H1 (cell line): ENCODE data around the gene LMAN1. TPM values are rescaled to one million over a fixed set of nuclear protein-coding genes. Genes with fewer than 3 reads are reported as not detected.

Experiments used
- CTCF ChIA-PET: fragments of 300-600 bp; sonication (Branson Sonifier 250); formaldehyde crosslinking; loops from one replicate; lab custom pipeline; 2021; ENCODE audit not compliant: partially characterized antibody; lab: Charles Lee
- POLR2A ChIA-PET: fragments of 300-600 bp; sonication (Branson Sonifier 250); formaldehyde crosslinking; loops from one replicate; lab custom pipeline; 2021; ENCODE audit warnings: inconsistent platforms; ENCODE audit not compliant: partially characterized antibody; lab: Charles Lee
- DNase-seq, 2 experiments: peaks; one replicate each; pipeline versions ENCODE4 v3.0.0 to v3.0.0-alpha.2; 2010 to 2022; ENCODE audit warnings: low spot score in 2 of 2, low read depth in 1 of 2, mixed read lengths in 1 of 2
- FAIRE-seq: peaks from 2 replicates; lab custom pipeline; 2011; peaks lifted over from hg19 to GRCh38; lab: Jason Lieb, UNC
- H2AFZ ChIP-seq: 2 replicates; pipeline ENCODE4 v1.8.1; 2012; ENCODE audit warnings: low read length, inconsistent platforms
- H2AK5ac ChIP-seq: 2 replicates; pipeline ENCODE4 v1.6.1; 2013; ENCODE audit warnings: low read depth, low read length
- H2BK120ac ChIP-seq: replicated peaks from 2 replicates; pipeline ENCODE3; 2013; ENCODE audit warnings: low read depth, low read length, inconsistent platforms
- H2BK12ac ChIP-seq: 2 replicates; pipeline ENCODE4 v1.6.1; 2013; ENCODE audit warnings: low read depth, low read length
- H2BK15ac ChIP-seq: 2 replicates; pipeline ENCODE4 v1.6.1; 2013; ENCODE audit warnings: low read length
- H2BK20ac ChIP-seq: 2 replicates; pipeline ENCODE4 v1.6.1; 2013; ENCODE audit warnings: low read length
- H2BK5ac ChIP-seq: 2 replicates; pipeline ENCODE4 v1.6.1; 2013; ENCODE audit warnings: low read depth, low read length
- H3K14ac ChIP-seq: 2 replicates; pipeline ENCODE4 v1.6.1; 2013; ENCODE audit warnings: inconsistent platforms; ENCODE audit not compliant: insufficient read length
- H3K18ac ChIP-seq: 2 replicates; pipeline ENCODE4 v1.6.1; 2013; ENCODE audit warnings: low read length; ENCODE audit errors: extremely low read depth
- H3K23ac ChIP-seq: 2 replicates; pipeline ENCODE4 v1.6.1; 2013; ENCODE audit warnings: inconsistent platforms; ENCODE audit not compliant: insufficient read length
- H3K23me2 ChIP-seq: 2 replicates; pipeline ENCODE4 v1.6.1; 2013; ENCODE audit warnings: low read depth, low read length
- H3K27ac ChIP-seq: 2 replicates; pipeline ENCODE4 v1.6.1; 2011; ENCODE audit warnings: low read depth, low read length, inconsistent platforms
- H3K27me3 ChIP-seq, 4 experiments: replicated peaks in 1 of 4; 1 replicate in 1 of 4; 2 replicates in 3 of 4; pipeline versions ENCODE4 v1.6.1 to v1.8.1; 2011 to 2013; ENCODE audit warnings: low read length in 3 of 4, mild to moderate bottlenecking in 3 of 4, inconsistent platforms in 2 of 4, mixed read lengths in 2 of 4, moderate library complexity in 1 of 4; ENCODE audit not compliant: control insufficient read depth in 3 of 4, insufficient read depth in 3 of 4; ENCODE audit errors: extremely low read depth in 1 of 4
- H3K36me3 ChIP-seq, 4 experiments: 2 replicates each; pipeline versions ENCODE4 v1.6.1 to v1.8.1; 2011 to 2013; ENCODE audit warnings: mild to moderate bottlenecking in 4 of 4, low read length in 3 of 4, moderate library complexity in 2 of 4, control low read depth in 1 of 4, inconsistent platforms in 1 of 4; ENCODE audit not compliant: insufficient read depth in 4 of 4, control insufficient read depth in 2 of 4
- H3K4ac ChIP-seq: replicated peaks from 2 replicates; pipeline ENCODE3; 2013; ENCODE audit warnings: low read length, low read depth, mixed read lengths, inconsistent platforms; ENCODE audit not compliant: insufficient read length
- H3K4me1 ChIP-seq, 4 experiments: replicated peaks in 1 of 4; 1 replicate in 1 of 4; 2 replicates in 3 of 4; pipeline versions ENCODE4 v1.6.1 to v1.8.1; 2011 to 2013; ENCODE audit warnings: low read length in 3 of 4, inconsistent platforms in 2 of 4, mixed read lengths in 1 of 4; ENCODE audit not compliant: insufficient read depth in 4 of 4, control insufficient read depth in 3 of 4
- H3K4me2 ChIP-seq, 2 experiments: 2 replicates each; pipeline versions ENCODE4 v1.6.1 to v1.8.1; 2011 to 2013; ENCODE audit warnings: low read depth in 2 of 2, low read length in 2 of 2, control low read depth in 1 of 2, inconsistent platforms in 1 of 2, mild to moderate bottlenecking in 1 of 2; ENCODE audit not compliant: insufficient read depth in 1 of 2
- H3K4me3 ChIP-seq, 4 experiments: fragments of 200-600, 300-600 bp in 1 of 4; sonication (generic), shearing (Covaris generic), sonication (Bioruptor Twin) in 1 of 4; 2 replicates each; pipeline versions ENCODE4 v1.5.1 to v1.8.1; 2011 to 2016; ENCODE audit warnings: low read length in 4 of 4, low read depth in 3 of 4, control low read depth in 2 of 4, inconsistent platforms in 2 of 4, mild to moderate bottlenecking in 2 of 4, mixed read lengths in 1 of 4, moderate library complexity in 1 of 4; ENCODE audit not compliant: insufficient read depth in 2 of 4; ENCODE audit errors: extremely low read depth in 1 of 4
- H3K56ac ChIP-seq: replicated peaks from 2 replicates; pipeline ENCODE3; 2013; ENCODE audit warnings: low read depth, mild to moderate bottlenecking, mixed read lengths, low read length, inconsistent platforms; ENCODE audit not compliant: insufficient read length
- H3K79me1 ChIP-seq: 2 replicates; pipeline ENCODE4 v1.6.1; 2013; ENCODE audit warnings: low read depth, low read length, control low read depth
- H3K79me2 ChIP-seq, 2 experiments: 2 replicates each; pipeline versions ENCODE4 v1.6.1 to v1.8.1; 2012 to 2013; ENCODE audit warnings: low read length in 2 of 2, mild to moderate bottlenecking in 2 of 2, inconsistent platforms in 1 of 2; ENCODE audit not compliant: insufficient read depth in 2 of 2, control insufficient read depth in 1 of 2
- H3K9ac ChIP-seq, 4 experiments: replicated peaks in 1 of 4; 1 replicate in 1 of 4; 2 replicates in 3 of 4; pipeline versions ENCODE4 v1.6.1 to v1.8.1; 2011 to 2013; ENCODE audit warnings: low read depth in 3 of 4, low read length in 3 of 4, control low read depth in 2 of 4, mild to moderate bottlenecking in 2 of 4, moderate library complexity in 2 of 4, inconsistent platforms in 1 of 4; ENCODE audit errors: extremely low read depth in 1 of 4
- H3K9me3 ChIP-seq, 2 experiments: 2 replicates each; pipeline versions ENCODE4 v1.6.1 to v1.8.1; 2012 to 2013; ENCODE audit warnings: mild to moderate bottlenecking in 2 of 2, moderate library complexity in 2 of 2, control low read depth in 1 of 2, inconsistent platforms in 1 of 2, low read depth in 1 of 2, low read length in 1 of 2, mixed read lengths in 1 of 2; ENCODE audit not compliant: insufficient read depth in 2 of 2
- H4K20me1 ChIP-seq, 2 experiments: replicated peaks in 1 of 2; 2 replicates each; pipeline versions ENCODE3 to v1.8.1; 2011 to 2013; ENCODE audit warnings: inconsistent platforms in 2 of 2, low read length in 2 of 2, mild to moderate bottlenecking in 1 of 2; ENCODE audit not compliant: insufficient read depth in 2 of 2, control insufficient read depth in 1 of 2
- H4K5ac ChIP-seq: 2 replicates; pipeline ENCODE4 v1.6.1; 2013; ENCODE audit warnings: low read length, low read depth, mixed read lengths, inconsistent platforms; ENCODE audit not compliant: insufficient read length
- H4K8ac ChIP-seq: 2 replicates; pipeline ENCODE4 v1.8.0; 2013; ENCODE audit warnings: mild to moderate bottlenecking, moderate library complexity, low read length, inconsistent platforms; ENCODE audit not compliant: insufficient read depth; ENCODE audit errors: extremely low read depth
- H4K91ac ChIP-seq: replicated peaks from 2 replicates; pipeline ENCODE3; 2013; ENCODE audit warnings: low read length, mixed read lengths, inconsistent platforms; ENCODE audit not compliant: insufficient read length
- CBX8 ChIP-seq: fragments of 300-800, 300-1000 bp; sonication (generic); IDR thresholded peaks from 2 replicates; pipeline ENCODE4 v1.7.1; 2016; ENCODE audit warnings: low read depth, low read length, borderline replicate concordance
- CEBPB ChIP-seq: IDR thresholded peaks from 2 replicates; pipeline ENCODE4 v1.6.1; 2012; ENCODE audit warnings: low read depth, low read length
- EGR1 ChIP-seq: IDR thresholded peaks from 2 replicates; pipeline ENCODE4 v1.6.1; 2011; ENCODE audit warnings: low read depth, low read length, borderline replicate concordance
- EP300 ChIP-seq, 2 experiments: IDR thresholded peaks; 1 replicate in 1 of 2; 2 replicates in 1 of 2; pipeline ENCODE4 v1.6.1; 2011 to 2012; ENCODE audit warnings: low read depth in 2 of 2, low read length in 2 of 2, mild to moderate bottlenecking in 2 of 2, borderline replicate concordance in 1 of 2, inconsistent platforms in 1 of 2, moderate library complexity in 1 of 2
- HDAC2 ChIP-seq, 2 experiments: fragments of 300-600 bp in 1 of 2; sonication (generic) in 1 of 2; IDR thresholded peaks; 2 replicates each; pipeline ENCODE4 v1.6.1; 2011 to 2012; ENCODE audit warnings: low read depth in 2 of 2, low read length in 2 of 2, mild to moderate bottlenecking in 2 of 2, moderate library complexity in 2 of 2, borderline replicate concordance in 1 of 2, inconsistent platforms in 1 of 2
- JUN ChIP-seq: IDR thresholded peaks from 2 replicates; pipeline ENCODE4 v1.6.1; 2011; ENCODE audit warnings: low read depth, mild to moderate bottlenecking, improper control_type of control experiment, low read length
- KDM4A ChIP-seq: IDR thresholded peaks from one replicate; pipeline ENCODE4 v1.7.1; 2012; ENCODE audit warnings: low read depth, mild to moderate bottlenecking, moderate library complexity, low read length, inconsistent platforms; ENCODE audit not compliant: severe bottlenecking
- MAX ChIP-seq: IDR thresholded peaks from 2 replicates; pipeline ENCODE4 v1.6.1; 2012; ENCODE audit warnings: inconsistent platforms
- POLR2A ChIP-seq, 2 experiments: IDR thresholded peaks; 1 replicate in 1 of 2; 2 replicates in 1 of 2; pipeline ENCODE4 v1.6.1; 2011; ENCODE audit warnings: low read depth in 2 of 2, low read length in 2 of 2, mild to moderate bottlenecking in 2 of 2; ENCODE audit errors: control extremely low read depth in 1 of 2
- RAD21 ChIP-seq, 2 experiments: IDR thresholded peaks in 1 of 2; conservative IDR thresholded peaks in 1 of 2; 2 replicates each; pipeline ENCODE4 v1.6.1; 2011; ENCODE audit warnings: low read depth in 2 of 2, low read length in 2 of 2, improper control_type of control experiment in 1 of 2, inconsistent platforms in 1 of 2, mild to moderate bottlenecking in 1 of 2, moderate library complexity in 1 of 2
- SAP30 ChIP-seq: fragments of 300-600 bp; sonication (generic); IDR thresholded peaks from 2 replicates; pipeline ENCODE4 v1.7.1; 2012; ENCODE audit warnings: low read length, moderate library complexity, mild to moderate bottlenecking, inconsistent platforms; ENCODE audit not compliant: insufficient read depth, insufficient replicate concordance
- SP4 ChIP-seq: IDR thresholded peaks from 2 replicates; pipeline ENCODE4 v1.6.1; 2012; ENCODE audit warnings: low read length, inconsistent platforms
- SRF ChIP-seq: IDR thresholded peaks from 2 replicates; pipeline ENCODE4 v1.6.1; 2011; ENCODE audit warnings: mild to moderate bottlenecking, low read depth, low read length, moderate library complexity
- ZNF274 ChIP-seq: IDR thresholded peaks from 2 replicates; pipeline ENCODE4 v1.7.0; 2012; ENCODE audit warnings: low read length, borderline replicate concordance; ENCODE audit errors: extremely low read depth
- WGBS, 2 experiments: shearing (Covaris generic) in 1 of 2; methylation state at CpG; one replicate each; pipeline versions ENCODE4 v1.1.6 to v1.1.7; 2013 to 2015; ENCODE audit warnings: low lambda C conversion rate in 2 of 2, mixed read lengths in 2 of 2, inconsistent platforms in 1 of 2, low coverage in 1 of 2, missing lambda C conversion rate in 1 of 2; ENCODE audit not compliant: insufficient replicate concordance in 2 of 2, insufficient coverage in 1 of 2, insufficient read length in 1 of 2; ENCODE audit errors: extremely low coverage in 1 of 2, missing lambda C conversion rate in 1 of 2; 5-methylcytosine and 5-hydroxymethylcytosine counted together
- polyA plus RNA-seq, 7 experiments: library from polyadenylated mRNA; depleted of rRNA in 3 of 7; stranded (reverse) in 5 of 7; unstranded in 2 of 7; fragments of >200 nt in 5 of 7; fragments of 200-250 nt in 2 of 7; gene quantifications; 1 replicate in 5 of 7; 2 replicates in 1 of 7; 4 replicates in 1 of 7; pipeline versions ENCODE4 v1.2.1 to v1.2.3, GENCODE V29; 2011 to 2013; ENCODE audit warnings: missing spikeins in 2 of 7, mixed read lengths in 2 of 7
- total RNA-seq: library from RNA; stranded (reverse); fragmentation: NEBNext Ultra II Directional; extraction: Animal tissue kit (Norgen Biotek cat#: 25700); gene quantifications from 2 replicates; pipeline ENCODE4 v1.2.1, GENCODE V29; 2021

Gene LMAN1
- total and polyA plus RNA-seq, 2 of the 8 experiments (the other 6 are each of a cell fraction or from before 2014, with no cell fraction given), result 20.3 to 73.6 TPM

- FAIRE-seq (no peak), DNase-seq (no peak)
- Histone ChIP-seq H3K27me3 (peaks cover 0 to 2% (median 0%) of the 10 kb centered on the region in 4 experiments; a peak in 1 of 7 replicates), H4K91ac (no peak overlapping the region), H3K36me3 (no peaks in the 10 kb centered on the region), H2BK15ac (no peak overlapping the region), H4K8ac (no peak overlapping the region), H3K14ac (no peak overlapping the region), H4K20me1 (no peaks in the 10 kb centered on the region), H2BK120ac (no peak overlapping the region), H3K9me3 (no peaks in the 10 kb centered on the region), H2BK12ac (no peak overlapping the region), H2BK5ac (no peak overlapping the region), H3K23ac (no peak overlapping the region), H2AK5ac (no peak overlapping the region), H3K4me1 (no peaks in the 10 kb centered on the region), H3K9ac (no peak overlapping the region; a peak in 1 of 7 replicates), H3K56ac (no peak overlapping the region), H2BK20ac (no peak overlapping the region), H3K23me2 (peaks cover 2% of the 10 kb centered on the region; the same call in 1 of the 2 replicates), H3K27ac (no peak overlapping the region), H3K4me2 (no peak overlapping the region), H2AFZ (no peak overlapping the region), H3K4ac (no peak overlapping the region), H3K4me3 (no peak overlapping the region), H3K79me2 (no peaks in the 10 kb centered on the region), H4K5ac (no peak overlapping the region), H3K18ac (no peak overlapping the region), H3K79me1 (no peaks in the 10 kb centered on the region)
- ChIA-PET CTCF (interaction anchor here (2.8 kb wide), 1 partner anchor 104 kb away, joined by 16 read pairs; no protein-coding TSS in a partner anchor), POLR2A (no interaction called here)
- 81% methylated on average over 8 of the region's 8 CpGs; no CpG with 5 or more reads in 1 of the 2 experiments for WGBS, 2 experiments
- TF ChIP-seq SRF (no peak), SAP30 (no peak), SP4 (no peak), EP300 (IDR thresholded peaks at IDR 0.05; ENCODE audit: borderline replicate concordance in 1 of 2, low read depth in 2 of 2, low read length in 2 of 2) (no peak), HDAC2 (IDR thresholded peaks at IDR 0.05; ENCODE audit: borderline replicate concordance in 1 of 2, low read depth in 2 of 2, low read length in 2 of 2) (no peak), JUN (no peak), EGR1 (no peak), RAD21 (IDR thresholded peaks at IDR 0.05 in 1 of 2, conservative IDR thresholded peaks at IDR 0.05 in 1 of 2; ENCODE audit: low read depth in 2 of 2, low read length in 2 of 2) (no peak), CEBPB (no peak), MAX (no peak), CBX8 (no peak), ZNF274 (no peak), POLR2A (IDR thresholded peaks at IDR 0.05; ENCODE audit: control extremely low read depth in 1 of 2, low read depth in 2 of 2, low read length in 2 of 2) (no peak), KDM4A (no peak)
These were observed 60.2 kb downstream of the LMAN1 start for GRCh38 chr18:59298871-59299270.
